Endothelial cell of hepatic sinusoid (primary cell): Measurements from ENCODE around the gene POF1B.
"Not testable (repeated sequence)": the region's sequence is repeated elsewhere in the genome, so short reads cannot be mapped to it uniquely, and the experiment has no call there.

Experiments
- in situ Hi-C: cut with HindIII; loops from 2 replicates; pipeline ENCODE4 v1.10.0; 2017; ENCODE audit warnings: low sequenced_read_pairs

POF1B gene

GRCh38 chrX:85379174-85379907, at the start of gene POF1B:
Gene POF1B, minus strand, starts transcription at chrX:85379665. Its CDS starts 211 bp downstream, at chrX:85379454.
- in situ Hi-C loops, result no loop called here

GRCh38 chrX:85429066-85429465, 49.6 kb upstream of the POF1B start:
- in situ Hi-C loops, result no loop called here

GRCh38 chrX:85419293-85419692, 39.8 kb upstream of the POF1B start:
- in situ Hi-C loops, result no loop called here

GRCh38 chrX:85391878-85392238, 12.4 kb upstream of the POF1B start:
- in situ Hi-C loops, result no loop called here

- in situ Hi-C loops, result no loop called here
Measured at GRCh38 chrX:85391185-85391877, 11.9 kb upstream of the POF1B start.

- in situ Hi-C loops, result loop anchor here (5.0 kb wide), 1 partner anchor 56 kb away; no protein-coding TSS in a partner anchor
Measured at GRCh38 chrX:85381602-85382001, 2.1 kb upstream of the POF1B start.

GRCh38 chrX:85378461-85378860, 1.0 kb downstream of the POF1B start:
- in situ Hi-C loops, result no loop called here

GRCh38 chrX:85375333-85375738, 4.1 kb downstream of the POF1B start:
- in situ Hi-C loops, result no loop called here

- in situ Hi-C loops, result no loop called here
Measured at GRCh38 chrX:85365370-85365995, 14.0 kb downstream of the POF1B start.

- in situ Hi-C loops, result no loop called here
Measured at GRCh38 chrX:85359051-85359450, 20.4 kb downstream of the POF1B start.

GRCh38 chrX:85345523-85345922, 33.9 kb downstream of the POF1B start:
- in situ Hi-C loops, result no loop called here

GRCh38 chrX:85327060-85327333, 52.5 kb downstream of the POF1B start:
- in situ Hi-C loops, result no loop called here

- in situ Hi-C loops, result no loop called here
Measured at GRCh38 chrX:85326234-85327059, 53.0 kb downstream of the POF1B start.

GRCh38 chrX:85311348-85311747, 68.1 kb downstream of the POF1B start:
- in situ Hi-C loops, result not testable (repeated sequence)

- in situ Hi-C loops, result no loop called here
Measured at GRCh38 chrX:85309717-85310116, 69.7 kb downstream of the POF1B start.

GRCh38 chrX:85303544-85303943, 75.9 kb downstream of the POF1B start:
- in situ Hi-C loops, result no loop called here

- in situ Hi-C loops, result no loop called here
Measured at GRCh38 chrX:85288992-85289723, 90.3 kb downstream of the POF1B start.

GRCh38 chrX:85285286-85285685, 94.2 kb downstream of the POF1B start:
- in situ Hi-C loops, result not testable (repeated sequence)

GRCh38 chrX:85244450-85245211, 134.8 kb downstream of the POF1B start:
- in situ Hi-C loops, result no loop called here
